GM19438 (cell line): ENCODE measurements around the gene ZNF611.
"Not testable (repeated sequence)": the region's sequence is repeated elsewhere in the genome, so short reads cannot be mapped to it uniquely, and the experiment has no call there.

ENCODE experiments used
- ATAC-seq: cut with Tn5 transposase; IDR thresholded peaks from one replicate; pipeline ENCODE4 v1.9.1; 2021; ENCODE audit warnings: low read depth; ENCODE audit not compliant: unreplicated experiment

ZNF611 gene

GRCh38 chr19:52734893-52735661, at the start of gene ZNF611:
Gene ZNF611, minus strand, starts transcription at chr19:52735044. Its CDS starts 19,150 bp downstream, at chr19:52715894.
- ATAC-seq: peak; percentile 89

- ATAC-seq: not testable (repeated sequence)
These were observed 48.0 kb upstream of the ZNF611 start for GRCh38 chr19:52782864-52783263.

GRCh38 chr19:52778811-52779210, 44.0 kb upstream of the ZNF611 start:
- ATAC-seq: no peak

- ATAC-seq: not testable (repeated sequence)
These were observed 21.6 kb upstream of the ZNF611 start for GRCh38 chr19:52756447-52756846.

GRCh38 chr19:52749780-52750179, 14.9 kb upstream of the ZNF611 start:
- ATAC-seq: no peak

- ATAC-seq: no peak
These were observed 13.6 kb upstream of the ZNF611 start for GRCh38 chr19:52748336-52748950.

GRCh38 chr19:52745919-52746318, 11.1 kb upstream of the ZNF611 start:
- ATAC-seq: not testable (repeated sequence)

GRCh38 chr19:52743091-52743490, 8.2 kb upstream of the ZNF611 start:
- ATAC-seq: no peak

GRCh38 chr19:52742516-52742915, 7.7 kb upstream of the ZNF611 start:
- no peak for ATAC-seq

- ATAC-seq: no peak
These were observed 7.2 kb upstream of the ZNF611 start for GRCh38 chr19:52741951-52742485.

GRCh38 chr19:52741371-52741770, 6.5 kb upstream of the ZNF611 start:
- not testable (repeated sequence) for ATAC-seq

- no peak for ATAC-seq
These were observed 4.7 kb upstream of the ZNF611 start for GRCh38 chr19:52739576-52739975.

GRCh38 chr19:52735734-52736133, 890 bp upstream of the ZNF611 start:
- ATAC-seq: no peak

GRCh38 chr19:52734331-52734892, 432 bp downstream of the ZNF611 start:
- no peak for ATAC-seq

GRCh38 chr19:52726051-52726450, 8.8 kb downstream of the ZNF611 start:
- not testable (repeated sequence) for ATAC-seq

GRCh38 chr19:52725528-52725961, 9.3 kb downstream of the ZNF611 start:
- ATAC-seq: no peak

GRCh38 chr19:52724701-52725514, 9.9 kb downstream of the ZNF611 start:
- no peak for ATAC-seq

GRCh38 chr19:52723907-52724598, 10.8 kb downstream of the ZNF611 start:
- not testable (repeated sequence) for ATAC-seq

GRCh38 chr19:52722062-52723003, 12.5 kb downstream of the ZNF611 start:
- no peak for ATAC-seq
